GM18505 (cell line): ENCODE measurements around the gene IFNA8.
"Not testable (repeated sequence)": the region's sequence is repeated elsewhere in the genome, so short reads cannot be mapped to it uniquely, and the experiment has no call there.

Experiments
- ATAC-seq: cut with Tn5 transposase; IDR thresholded peaks from one replicate; pipeline ENCODE4 v1.9.1; 2021; ENCODE audit not compliant: unreplicated experiment
- POLR2A ChIP-seq: IDR thresholded peaks from 4 replicates; pipeline ENCODE4 v1.6.1; 2011; ENCODE audit warnings: borderline replicate concordance; ENCODE audit not compliant: insufficient read depth, insufficient read length; ENCODE audit errors: extremely low read depth

Gene IFNA8

GRCh38 chr9:21408817-21409216, at the start of gene IFNA8:
IFNA8 (plus strand) TSS chr9:21409117; CDS start chr9:21409177, 60 bp downstream.
- ATAC-seq, result no peak
- no peak for TF ChIP-seq POLR2A

DNA sequence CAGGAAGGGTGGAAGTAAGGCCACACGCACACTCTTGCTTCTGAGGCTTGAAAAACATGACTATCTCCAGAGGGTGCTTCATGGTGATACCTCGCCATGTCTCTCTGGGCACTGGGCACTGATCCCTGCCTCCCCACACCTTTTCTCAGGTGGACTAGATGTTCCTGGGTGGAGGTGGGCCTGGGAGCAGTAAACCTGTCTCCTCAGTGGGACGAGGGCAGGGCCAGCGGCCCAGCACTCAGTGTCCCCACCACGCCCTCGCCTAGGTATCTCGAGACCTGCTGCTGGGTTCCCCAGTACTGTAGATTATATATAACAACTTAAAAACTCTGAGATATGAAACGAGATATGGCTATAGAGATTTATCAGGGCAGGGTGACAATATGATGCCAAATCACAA, 46.6 kb upstream of the IFNA8 start:
- no peak for TF ChIP-seq POLR2A

DNA sequence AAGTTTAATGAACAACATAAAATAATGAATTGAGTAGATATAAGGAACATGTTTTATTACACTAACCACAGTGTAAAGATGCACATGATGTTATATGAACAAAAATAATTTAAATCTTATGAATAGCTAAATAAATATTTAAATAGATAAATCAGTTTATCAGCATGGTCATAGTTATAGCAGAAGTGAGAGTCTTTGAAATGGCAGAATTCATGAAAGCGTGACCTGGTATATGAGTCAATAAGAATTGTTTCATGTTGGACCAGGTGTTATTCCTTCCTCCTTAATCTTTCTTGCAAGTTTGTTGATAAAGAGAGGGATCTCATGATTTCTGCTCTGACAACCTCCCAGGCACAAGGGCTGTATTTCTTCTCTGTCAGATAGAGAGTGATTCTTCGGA, 41.7 kb upstream of the IFNA8 start:
- peak; percentile 97 for ATAC-seq

More for the DNA sequence above, 46.6 kb upstream of the IFNA8 start:
- ATAC-seq, result no peak

- TF ChIP-seq POLR2A, result no peak
- no peak for ATAC-seq
These were observed 41.0 kb upstream of the IFNA8 start, which contains the start of gene IFNA13 for GRCh38 chr9:21367957-21368356. IFNA13 (minus strand) TSS chr9:21368057; CDS start chr9:21368010, 47 bp downstream.

DNA sequence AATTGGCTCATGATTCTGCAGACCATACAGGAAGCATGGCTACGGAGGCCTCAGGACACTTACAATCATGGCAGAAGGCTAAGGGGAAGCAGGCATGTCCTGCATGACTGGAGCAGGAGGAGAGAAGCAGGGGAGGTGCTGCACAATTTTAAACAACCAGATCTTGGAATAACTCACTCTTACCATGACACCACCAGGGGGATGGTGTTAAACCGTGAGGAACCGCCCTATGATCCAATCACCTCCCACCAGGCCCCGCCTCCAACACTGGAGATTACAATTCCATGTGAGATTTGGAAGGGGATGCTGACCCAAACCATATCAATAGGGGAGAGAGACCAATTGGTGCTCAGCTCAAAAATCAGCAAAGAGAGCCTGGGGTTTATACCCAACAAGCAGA, 37.5 kb upstream of the IFNA8 start:
- not testable (repeated sequence) for ATAC-seq

GRCh38 chr9:21381448-21382339, 27.2 kb upstream of the IFNA8 start:
- peak; percentile 99 for ATAC-seq
- TF ChIP-seq POLR2A, result no peak

DNA sequence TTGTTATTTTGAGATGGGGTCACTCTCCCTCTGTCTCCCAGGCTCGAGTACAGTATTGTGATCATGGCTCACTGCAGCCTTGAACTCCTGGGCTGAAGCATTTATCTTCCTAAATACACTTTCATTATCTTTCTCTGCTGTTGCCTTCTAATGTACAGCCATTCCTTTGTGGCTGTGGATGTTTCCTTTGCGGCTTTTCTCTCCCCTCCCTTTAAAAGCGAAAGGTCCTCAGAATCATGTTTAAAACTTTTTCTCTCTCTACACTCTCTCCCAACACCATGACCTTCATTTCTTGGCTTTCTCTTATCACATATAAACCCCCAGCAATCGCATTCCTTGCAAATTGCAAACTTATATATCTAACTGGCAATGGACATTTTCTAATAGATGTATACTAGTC, 25.3 kb upstream of the IFNA8 start:
- no peak for TF ChIP-seq POLR2A
- ATAC-seq, result no peak

DNA sequence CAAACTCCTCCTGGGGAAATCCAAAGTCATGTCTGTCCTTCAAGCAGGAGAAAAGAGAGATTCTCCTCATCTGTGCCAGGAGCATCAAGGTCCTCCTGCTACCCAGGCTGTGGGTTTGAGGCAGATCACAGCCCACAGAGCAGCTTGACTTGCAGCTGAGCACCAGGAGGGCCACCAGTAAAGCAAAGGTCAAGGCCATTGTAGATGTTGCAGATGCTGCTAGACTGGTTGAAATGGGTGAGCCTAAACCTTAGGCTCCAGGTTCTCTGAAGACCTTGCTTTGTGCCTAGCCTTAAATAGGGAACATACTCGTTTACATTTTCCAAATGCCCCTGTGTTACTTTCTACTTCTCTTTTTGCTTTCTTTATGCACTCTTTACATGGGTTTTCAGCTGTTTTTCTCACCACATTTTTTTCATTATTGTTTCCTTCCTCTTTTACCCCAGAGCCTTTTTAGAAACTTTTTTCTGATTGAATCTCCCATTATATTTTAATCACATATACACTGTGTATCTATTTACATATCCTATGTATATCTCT, 23.7 kb upstream of the IFNA8 start, which contains the start of gene IFNA2:
IFNA2 (minus strand) TSS at position 268 of the 540 bp plus-strand sequence; CDS start at position 199, 69 bp downstream.
- TF ChIP-seq POLR2A, result no peak
- no peak for ATAC-seq

DNA sequence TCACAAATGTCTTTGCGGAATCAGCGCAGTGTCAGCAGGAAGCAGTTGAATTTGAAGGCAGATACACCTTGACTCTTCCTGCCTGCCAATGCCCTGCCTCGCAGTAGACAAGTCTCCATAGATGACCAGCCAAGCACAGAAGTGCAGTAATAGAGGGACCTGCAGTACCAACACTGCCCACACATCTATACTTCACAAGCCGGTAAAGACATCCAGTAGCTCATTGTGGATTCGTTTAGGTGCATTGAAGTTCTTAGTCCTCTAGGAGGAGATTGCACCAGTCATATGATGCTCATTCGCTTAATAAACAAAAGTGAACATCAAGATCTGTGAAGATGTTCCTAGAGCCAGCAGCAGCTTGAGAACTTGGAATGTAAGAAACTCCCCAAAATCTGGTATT, 16.6 kb upstream of the IFNA8 start:
- TF ChIP-seq POLR2A, result no peak
- peak; percentile 83 for ATAC-seq

DNA sequence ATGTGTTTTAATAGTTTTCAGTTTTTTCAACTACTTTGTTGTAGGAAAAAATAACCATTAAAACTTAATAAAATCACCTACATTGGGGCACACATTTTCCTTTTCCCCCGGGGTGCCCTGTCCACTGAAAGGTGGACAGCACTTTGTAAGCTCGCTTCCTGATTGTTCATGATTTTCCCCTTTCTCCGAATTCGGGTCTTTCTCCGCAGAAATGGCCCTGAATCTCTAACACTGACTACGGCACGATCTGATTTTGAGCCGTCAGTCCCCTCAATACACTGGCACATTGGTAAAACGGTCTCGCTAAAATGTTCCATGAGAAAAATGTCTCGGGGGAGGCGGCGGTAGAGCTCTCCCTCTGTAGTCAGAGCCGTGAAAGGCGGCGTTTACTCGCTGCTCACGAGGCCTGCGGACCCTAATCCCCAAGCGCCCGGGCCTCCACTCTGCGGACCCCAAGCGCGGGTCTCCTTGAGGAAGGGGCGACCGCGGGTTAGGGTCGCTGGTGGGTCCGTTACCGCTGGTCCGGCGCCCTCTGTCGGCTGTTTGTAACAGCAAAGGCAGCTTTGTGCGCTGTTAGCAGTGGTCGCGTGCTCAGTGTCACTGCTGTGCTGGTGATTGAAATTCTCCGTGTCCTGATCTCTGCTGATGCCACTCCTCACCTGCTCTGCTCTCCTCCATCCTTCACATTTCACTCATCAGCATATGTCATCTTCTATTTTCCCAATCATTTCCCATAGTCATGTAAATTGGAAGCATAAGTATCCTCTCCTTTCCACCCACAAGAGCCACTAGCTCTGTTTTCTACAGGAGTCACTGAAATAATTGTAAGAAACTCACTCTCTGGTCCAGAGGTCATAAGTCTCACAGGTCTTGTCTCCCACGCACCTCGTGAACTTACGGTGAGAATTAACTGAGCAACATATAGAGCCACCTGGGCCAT, 12.9 kb upstream of the IFNA8 start:
- TF ChIP-seq POLR2A, result no peak
- peak; percentile 79 for ATAC-seq

- no peak for TF ChIP-seq POLR2A
These were observed 9.9 kb upstream of the IFNA8 start for GRCh38 chr9:21398955-21399489.

GRCh38 chr9:21399956-21400355, 9.0 kb upstream of the IFNA8 start:
- no peak for TF ChIP-seq POLR2A
- ATAC-seq, result no peak

More at GRCh38 chr9:21398955-21399489, 9.9 kb upstream of the IFNA8 start:
- ATAC-seq, result no peak
